DND-41 (cell line): ENCODE results near the gene RIC1.

Experiments used
- EZH2 ChIP-seq: IDR thresholded peaks from 3 replicates; pipeline ENCODE4 v1.6.1; 2012; ENCODE audit warnings: borderline replicate concordance, low read depth, mild to moderate bottlenecking, moderate library complexity, low read length, inconsistent platforms; ENCODE audit not compliant: severe bottlenecking
- TF ChIP-seq, protein P1 (sequence below): IDR thresholded peaks from 2 replicates; pipeline ENCODE4 v1.5.1; 2012; ENCODE audit warnings: borderline replicate concordance, low read length, moderate library complexity, mild to moderate bottlenecking; ENCODE audit not compliant: poor library complexity, severe bottlenecking; ENCODE audit errors: extremely low read depth

DNA sequence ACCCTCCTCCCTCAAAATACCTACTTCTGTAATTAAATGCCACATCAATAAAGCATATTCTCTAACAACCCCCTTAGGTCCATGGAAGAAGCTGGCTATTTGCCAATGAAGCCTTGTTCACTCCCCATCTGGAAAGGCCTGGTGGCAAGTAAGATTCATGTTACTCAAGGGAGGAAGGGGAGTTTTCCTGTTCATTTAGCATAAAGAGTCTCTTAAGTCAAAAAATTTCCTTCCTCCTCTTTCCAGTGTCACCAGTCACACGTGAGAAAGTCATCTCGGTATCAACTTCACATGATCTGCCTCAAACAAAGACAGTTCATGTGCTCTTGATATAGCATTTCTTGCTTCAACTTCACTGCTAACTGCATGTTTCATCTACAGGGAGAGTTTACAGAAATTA, 32.7 kb upstream of the RIC1 start:
- TF ChIP-seq, protein P1, sequence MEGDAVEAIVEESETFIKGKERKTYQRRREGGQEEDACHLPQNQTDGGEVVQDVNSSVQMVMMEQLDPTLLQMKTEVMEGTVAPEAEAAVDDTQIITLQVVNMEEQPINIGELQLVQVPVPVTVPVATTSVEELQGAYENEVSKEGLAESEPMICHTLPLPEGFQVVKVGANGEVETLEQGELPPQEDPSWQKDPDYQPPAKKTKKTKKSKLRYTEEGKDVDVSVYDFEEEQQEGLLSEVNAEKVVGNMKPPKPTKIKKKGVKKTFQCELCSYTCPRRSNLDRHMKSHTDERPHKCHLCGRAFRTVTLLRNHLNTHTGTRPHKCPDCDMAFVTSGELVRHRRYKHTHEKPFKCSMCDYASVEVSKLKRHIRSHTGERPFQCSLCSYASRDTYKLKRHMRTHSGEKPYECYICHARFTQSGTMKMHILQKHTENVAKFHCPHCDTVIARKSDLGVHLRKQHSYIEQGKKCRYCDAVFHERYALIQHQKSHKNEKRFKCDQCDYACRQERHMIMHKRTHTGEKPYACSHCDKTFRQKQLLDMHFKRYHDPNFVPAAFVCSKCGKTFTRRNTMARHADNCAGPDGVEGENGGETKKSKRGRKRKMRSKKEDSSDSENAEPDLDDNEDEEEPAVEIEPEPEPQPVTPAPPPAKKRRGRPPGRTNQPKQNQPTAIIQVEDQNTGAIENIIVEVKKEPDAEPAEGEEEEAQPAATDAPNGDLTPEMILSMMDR: no peak
- no peak for TF ChIP-seq EZH2
